ENCODE results near the gene GPC6.
A peak's percentile ranks its signal among the peaks of the same experiment; 100 is the strongest.

GPC6 gene

GRCh38 chr13:93976528-93976927 lies 749.9 kb downstream of the GPC6 start:
- DNase-seq (ENCODE audit: low spot score), result no peak

GRCh38 chr13:93977986-93978385 lies 751.4 kb downstream of the GPC6 start:
- no peak for DNase-seq (ENCODE audit: low spot score)

GRCh38 chr13:93981426-93981977 lies 754.9 kb downstream of the GPC6 start:
- DNase-seq (ENCODE audit: low spot score), result no peak

- no peak for DNase-seq (ENCODE audit: low spot score)
Observed at GRCh38 chr13:93982179-93982918, 755.7 kb downstream of the GPC6 start.

GRCh38 chr13:93984052-93984451 lies 757.4 kb downstream of the GPC6 start:
- no peak for DNase-seq (ENCODE audit: low spot score)

GRCh38 chr13:93984876-93985275 lies 758.3 kb downstream of the GPC6 start:
- no peak for DNase-seq (ENCODE audit: low spot score)

GRCh38 chr13:93987458-93987857 lies 760.9 kb downstream of the GPC6 start:
- DNase-seq (ENCODE audit: low spot score), result no peak

GRCh38 chr13:93991569-93991968 lies 765.0 kb downstream of the GPC6 start:
- DNase-seq (ENCODE audit: low spot score), result no peak

- no peak for DNase-seq (ENCODE audit: low spot score)
Observed at GRCh38 chr13:93996481-93996880, 769.9 kb downstream of the GPC6 start.

- DNase-seq (ENCODE audit: low spot score), result no peak
Observed at GRCh38 chr13:94006296-94006695, 779.7 kb downstream of the GPC6 start.

- no peak for DNase-seq (ENCODE audit: low spot score)
Observed at GRCh38 chr13:94007072-94007471, 780.5 kb downstream of the GPC6 start.

GRCh38 chr13:94009701-94010100 lies 783.1 kb downstream of the GPC6 start:
- no peak for DNase-seq (ENCODE audit: low spot score)

- no peak for DNase-seq (ENCODE audit: low spot score)
Observed at GRCh38 chr13:94014461-94014860, 787.9 kb downstream of the GPC6 start.

- no peak for DNase-seq (ENCODE audit: low spot score)
Observed at GRCh38 chr13:94020426-94020825, 793.8 kb downstream of the GPC6 start.

GRCh38 chr13:94020833-94021232 lies 794.2 kb downstream of the GPC6 start:
- no peak for DNase-seq (ENCODE audit: low spot score)

GRCh38 chr13:94028234-94028633 lies 801.6 kb downstream of the GPC6 start:
- DNase-seq (ENCODE audit: low spot score), result no peak

GRCh38 chr13:94028650-94029049 lies 802.0 kb downstream of the GPC6 start:
- DNase-seq (ENCODE audit: low spot score), result no peak

- DNase-seq (ENCODE audit: low spot score), result no peak
Observed at GRCh38 chr13:94030415-94031119, 804.0 kb downstream of the GPC6 start.

- no peak for DNase-seq (ENCODE audit: low spot score)
Observed at GRCh38 chr13:94031609-94032008, 805.0 kb downstream of the GPC6 start.

GRCh38 chr13:94033098-94033497 lies 806.5 kb downstream of the GPC6 start:
- no peak for DNase-seq (ENCODE audit: low spot score)

- no peak for DNase-seq (ENCODE audit: low spot score)
Observed at GRCh38 chr13:94033830-94034642, 807.4 kb downstream of the GPC6 start.

- no peak for DNase-seq (ENCODE audit: low spot score)
Observed at GRCh38 chr13:94050039-94050438, 823.4 kb downstream of the GPC6 start.

GRCh38 chr13:94050686-94051085 lies 824.1 kb downstream of the GPC6 start:
- DNase-seq (ENCODE audit: low spot score), result peak; percentile 52

Data from D341Med (cell line).